OCI-LY7 (cell line): ENCODE data around the gene LTK. TPM values are rescaled to one million over a fixed set of nuclear protein-coding genes. Genes with fewer than 3 reads are reported as not detected.

Experiments used
- BruUV-seq: library from RNA; stranded (reverse); fragments of 400-500 nt; replicated peaks from 2 replicates; lab custom pipeline; 2021; lab: Mats Ljungman, UMichigan
- CTCF ChIA-PET: fragments of 300-600 bp; sonication (Branson Sonifier 250); formaldehyde crosslinking; loops from one replicate; lab custom pipeline; 2022; ENCODE audit warnings: antibody characterized with exemption; ENCODE audit not compliant: unreplicated experiment; lab: Charles Lee
- POLR2A ChIA-PET: fragments of 300-600 bp; sonication (Branson Sonifier 250); formaldehyde crosslinking; loops from one replicate; lab custom pipeline; 2022; ENCODE audit warnings: antibody characterized with exemption; lab: Charles Lee
- DNase-seq: peaks from one replicate; pipeline ENCODE4 v3.0.0-alpha.2; 2015; ENCODE audit warnings: low spot score
- H2AFZ ChIP-seq: fragments of 200-600 bp; sonication (generic), shearing (Covaris generic); 2 replicates; pipeline ENCODE4 v1.6.1; 2014; ENCODE audit warnings: mild to moderate bottlenecking, antibody characterized with exemption, low read length, moderate library complexity
- H3K27ac ChIP-seq: fragments of 200-600 bp; sonication (generic); 2 replicates; pipeline ENCODE4 v1.5.1; 2014; ENCODE audit warnings: mixed run types, low read depth, mild to moderate bottlenecking, moderate library complexity, low read length, inconsistent platforms; ENCODE audit not compliant: poor library complexity, severe bottlenecking
- H3K36me3 ChIP-seq: fragments of 200-600 bp; sonication (generic); 2 replicates; pipeline ENCODE4 v1.6.1; 2014; ENCODE audit warnings: mild to moderate bottlenecking, antibody characterized with exemption, low read length, moderate library complexity, mixed read lengths; ENCODE audit not compliant: insufficient read depth
- H3K4me1 ChIP-seq: fragments of 200-600 bp; sonication (generic); 2 replicates; pipeline ENCODE4 v1.5.1; 2014; ENCODE audit warnings: mild to moderate bottlenecking, low read length; ENCODE audit not compliant: insufficient read depth, poor library complexity, severe bottlenecking
- H3K4me2 ChIP-seq: fragments of 200-600 bp; sonication (generic); 2 replicates; pipeline ENCODE4 v1.6.1; 2014; ENCODE audit warnings: mild to moderate bottlenecking, low read length
- H3K4me3 ChIP-seq: fragments of 200-600 bp; sonication (generic); 2 replicates; pipeline ENCODE4 v1.5.1; 2014; ENCODE audit warnings: mild to moderate bottlenecking, low read depth, low read length; ENCODE audit not compliant: poor library complexity, severe bottlenecking
- H3K79me2 ChIP-seq: fragments of 200-600 bp; sonication (generic); 2 replicates; pipeline ENCODE4 v1.6.1; 2016; ENCODE audit warnings: low read depth, mild to moderate bottlenecking, low read length, moderate library complexity, mixed read lengths; ENCODE audit not compliant: insufficient read depth
- H3K9me2 ChIP-seq: fragments of 200-600 bp; sonication (generic); 2 replicates; pipeline ENCODE4 v1.6.1; 2016; ENCODE audit warnings: mild to moderate bottlenecking, low read length, mixed read lengths; ENCODE audit not compliant: insufficient read depth
- H3K9me3 ChIP-seq: fragments of 200-600 bp; sonication (generic); 2 replicates; pipeline ENCODE4 v1.6.1; 2014; ENCODE audit warnings: mild to moderate bottlenecking, mixed run types, low read length, mixed read lengths
- H4K20me1 ChIP-seq: fragments of 200-600 bp; sonication (generic); 2 replicates; pipeline ENCODE4 v1.6.1; 2014; ENCODE audit warnings: mild to moderate bottlenecking, antibody characterized with exemption, low read length, moderate library complexity, mixed read lengths; ENCODE audit not compliant: insufficient read depth
- EZH2phosphoT487 ChIP-seq: fragments of 200-600 bp; sonication (generic); IDR thresholded peaks from 2 replicates; pipeline ENCODE4 v1.6.1; 2018; ENCODE audit warnings: low read depth, borderline replicate concordance, mild to moderate bottlenecking, mixed run types, antibody characterized with exemption, low read length, moderate library complexity, mixed read lengths
- intact Hi-C: fragments of 100-400 bp; cut with micrococcal nuclease; formaldehyde crosslinking; loops from one replicate; pipeline ENCODE4 v1.10.0; 2022; ENCODE audit not compliant: unreplicated experiment
- total RNA-seq, 2 experiments: library from RNA; depleted of rRNA in 1 of 2; stranded (reverse); fragments of >200 nt in 1 of 2; shearing (Covaris generic) in 1 of 2; gene quantifications; 2 replicates each; pipeline ENCODE4 v1.2.3, GENCODE V29; 2014 to 2022
- TF ChIP-seq, protein P1 (sequence below): fragments of 200-600 bp; sonication (generic); conservative IDR thresholded peaks from 2 replicates; pipeline ENCODE4 v1.5.1; 2014; ENCODE audit warnings: mild to moderate bottlenecking, antibody characterized with exemption, low read length, moderate library complexity, mixed read lengths

The LTK gene
- total RNA-seq, 2 experiments from 2014 or later = 0.11 to 0.22 TPM

DNA sequence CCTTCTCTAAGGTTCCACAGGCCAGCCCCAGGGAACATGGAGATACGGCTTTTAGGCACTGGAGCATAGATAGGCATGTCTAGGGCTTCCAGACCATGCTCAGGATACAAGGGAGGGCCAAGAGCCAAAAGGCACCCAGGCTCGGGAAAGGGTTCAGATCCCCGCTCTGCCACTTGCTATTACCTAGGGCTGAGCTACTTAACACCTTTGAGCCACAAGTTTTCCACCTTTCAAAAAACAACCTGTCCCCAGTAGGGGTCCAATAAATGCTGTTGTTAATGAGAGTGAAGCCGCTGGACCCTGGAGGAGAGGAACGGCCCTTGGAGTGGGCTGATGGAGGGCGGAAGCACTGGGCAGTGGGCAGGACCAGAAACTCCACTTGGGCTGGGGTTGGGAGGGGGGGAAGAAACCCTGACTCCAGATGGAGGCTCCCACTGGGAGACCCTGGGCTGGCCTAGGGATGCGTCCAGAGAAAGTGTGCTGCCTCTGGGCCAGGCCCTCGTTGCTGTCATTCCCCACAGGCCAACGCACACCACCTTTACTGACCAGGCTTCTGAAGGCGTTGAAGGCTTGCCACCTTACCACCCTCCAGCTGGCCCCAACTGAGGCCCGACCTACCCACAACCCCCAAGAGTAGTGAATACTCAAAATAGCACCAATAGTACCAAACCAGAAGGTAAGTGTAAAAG lies 28.5 kb downstream of the LTK start:
- no peaks in the 10 kb centered on the region for H3K9me2 ChIP-seq
- H3K4me3 ChIP-seq = no peak overlapping the region
- intact Hi-C loops = no loop called here
- no peak overlapping the region for H2AFZ ChIP-seq
- ChIA-PET POLR2A (interaction anchor here (0.6 kb wide), 1 partner anchor 1054 kb away, joined by 3 read pairs; no protein-coding TSS in a partner anchor), CTCF (no interaction called here)
- BruUV-seq = no TSS peak
- TF ChIP-seq EZH2phosphoT487 = no peak
- TF ChIP-seq, protein P1, sequence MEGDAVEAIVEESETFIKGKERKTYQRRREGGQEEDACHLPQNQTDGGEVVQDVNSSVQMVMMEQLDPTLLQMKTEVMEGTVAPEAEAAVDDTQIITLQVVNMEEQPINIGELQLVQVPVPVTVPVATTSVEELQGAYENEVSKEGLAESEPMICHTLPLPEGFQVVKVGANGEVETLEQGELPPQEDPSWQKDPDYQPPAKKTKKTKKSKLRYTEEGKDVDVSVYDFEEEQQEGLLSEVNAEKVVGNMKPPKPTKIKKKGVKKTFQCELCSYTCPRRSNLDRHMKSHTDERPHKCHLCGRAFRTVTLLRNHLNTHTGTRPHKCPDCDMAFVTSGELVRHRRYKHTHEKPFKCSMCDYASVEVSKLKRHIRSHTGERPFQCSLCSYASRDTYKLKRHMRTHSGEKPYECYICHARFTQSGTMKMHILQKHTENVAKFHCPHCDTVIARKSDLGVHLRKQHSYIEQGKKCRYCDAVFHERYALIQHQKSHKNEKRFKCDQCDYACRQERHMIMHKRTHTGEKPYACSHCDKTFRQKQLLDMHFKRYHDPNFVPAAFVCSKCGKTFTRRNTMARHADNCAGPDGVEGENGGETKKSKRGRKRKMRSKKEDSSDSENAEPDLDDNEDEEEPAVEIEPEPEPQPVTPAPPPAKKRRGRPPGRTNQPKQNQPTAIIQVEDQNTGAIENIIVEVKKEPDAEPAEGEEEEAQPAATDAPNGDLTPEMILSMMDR = no peak
- no peaks in the 10 kb centered on the region for H3K79me2 ChIP-seq
- H3K27ac ChIP-seq = no peak overlapping the region
- H3K9me3 ChIP-seq = no peaks in the 10 kb centered on the region
- H3K36me3 ChIP-seq = peaks cover 28% of the 10 kb centered on the region
- DNase-seq = no peak
- no peak overlapping the region for H3K4me2 ChIP-seq
- no peaks in the 10 kb centered on the region for H4K20me1 ChIP-seq
- no peaks in the 10 kb centered on the region for H3K4me1 ChIP-seq

DNA sequence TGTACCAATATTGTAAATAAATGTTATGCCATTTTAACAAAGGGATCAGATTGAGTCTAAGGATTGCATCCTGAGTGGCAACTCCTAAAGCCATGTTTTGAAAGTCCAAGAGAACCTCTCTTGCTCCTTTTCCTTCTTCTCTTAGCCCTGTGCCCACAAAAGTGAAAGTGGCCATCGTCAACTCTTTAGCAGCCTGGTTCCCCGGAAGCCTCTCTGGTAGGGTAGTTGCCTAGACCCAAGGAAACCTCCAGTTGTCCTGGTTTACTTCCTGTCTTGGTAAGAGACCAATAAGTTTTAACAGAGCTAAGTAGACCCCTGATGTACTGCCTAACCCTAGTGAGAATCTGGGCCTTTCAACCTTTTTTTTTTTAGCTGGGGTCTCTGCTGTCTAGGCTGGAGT lies 30.1 kb downstream of the LTK start:
- BruUV-seq = no TSS peak
- Histone ChIP-seq H3K9me2 (no peaks in the 10 kb centered on the region), H4K20me1 (no peaks in the 10 kb centered on the region), H3K9me3 (no peaks in the 10 kb centered on the region), H3K4me3 (no peak overlapping the region), H3K4me2 (no peak overlapping the region), H3K79me2 (no peaks in the 10 kb centered on the region), H3K4me1 (no peaks in the 10 kb centered on the region), H3K27ac (no peak overlapping the region), H3K36me3 (peaks cover 42% of the 10 kb centered on the region), H2AFZ (no peak overlapping the region)
- intact Hi-C loops = no loop called here
- TF ChIP-seq EZH2phosphoT487 = no peak
- TF ChIP-seq, protein P1 = no peak
- no peak for DNase-seq
- CTCF ChIA-PET = no interaction called here
- POLR2A ChIA-PET = no interaction called here

DNA sequence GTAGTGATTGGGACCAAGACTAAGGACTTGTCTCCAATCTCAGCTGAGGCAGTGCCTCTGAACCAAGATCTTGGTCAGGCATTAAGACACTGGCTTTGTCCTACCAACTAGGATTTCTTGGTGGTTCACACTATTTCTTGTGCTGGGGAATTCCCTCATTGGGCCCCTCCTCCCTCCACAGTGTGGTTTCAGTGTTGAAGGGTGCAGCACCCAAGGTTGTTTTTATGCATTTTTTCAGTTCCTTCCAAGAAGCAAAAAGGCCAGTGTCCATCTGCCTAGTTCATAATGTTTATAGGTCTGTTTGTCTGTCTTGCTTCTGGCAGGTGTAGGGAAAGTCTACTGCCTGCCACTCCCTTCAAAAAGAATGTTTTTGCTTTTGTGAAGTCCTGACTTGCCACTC lies 30.5 kb downstream of the LTK start:
- TF ChIP-seq, protein P1 = no peak
- no peak for TF ChIP-seq EZH2phosphoT487
- intact Hi-C loops = no loop called here
- Histone ChIP-seq H3K4me1 (no peaks in the 10 kb centered on the region), H3K4me2 (no peak overlapping the region), H3K4me3 (no peak overlapping the region), H2AFZ (no peak overlapping the region), H3K79me2 (no peaks in the 10 kb centered on the region), H3K9me3 (no peaks in the 10 kb centered on the region), H4K20me1 (no peaks in the 10 kb centered on the region), H3K36me3 (peaks cover 46% of the 10 kb centered on the region), H3K9me2 (no peaks in the 10 kb centered on the region), H3K27ac (no peak overlapping the region)
- POLR2A ChIA-PET = no interaction called here
- no TSS peak for BruUV-seq
- no peak for DNase-seq
- CTCF ChIA-PET = no interaction called here
